ENCODE data around the gene DHRS2. TPM values are rescaled to one million over a fixed set of nuclear protein-coding genes. Genes with fewer than 3 reads are reported as not detected.

Gene DHRS2
- total and polyA plus RNA-seq, 2 of the 13 experiments (the other 11 are each of a cell fraction or from before 2014, with no cell fraction given), result 1,621 to 3,021 TPM

DNA sequence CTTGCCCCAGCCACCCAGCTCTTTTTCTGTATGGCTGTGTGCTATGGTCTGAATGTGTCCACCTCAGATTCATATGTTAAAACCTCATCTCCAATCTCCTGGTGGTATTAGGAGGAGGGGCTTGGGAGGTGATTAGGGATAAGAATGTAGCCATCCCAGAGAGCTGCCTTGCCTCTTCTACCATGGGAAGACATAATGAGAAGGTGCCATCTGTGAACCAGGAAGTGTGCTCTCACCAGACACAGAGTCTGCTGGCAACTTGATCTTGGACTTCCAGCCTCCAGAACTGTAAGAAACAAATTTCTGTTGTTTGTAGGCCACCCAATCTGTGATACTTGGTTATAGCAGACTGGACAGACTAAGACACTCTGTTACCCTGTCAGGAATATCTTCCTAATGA lies 34.7 kb upstream of the DHRS2 start (continued):
- TF ChIP-seq, protein P1, sequence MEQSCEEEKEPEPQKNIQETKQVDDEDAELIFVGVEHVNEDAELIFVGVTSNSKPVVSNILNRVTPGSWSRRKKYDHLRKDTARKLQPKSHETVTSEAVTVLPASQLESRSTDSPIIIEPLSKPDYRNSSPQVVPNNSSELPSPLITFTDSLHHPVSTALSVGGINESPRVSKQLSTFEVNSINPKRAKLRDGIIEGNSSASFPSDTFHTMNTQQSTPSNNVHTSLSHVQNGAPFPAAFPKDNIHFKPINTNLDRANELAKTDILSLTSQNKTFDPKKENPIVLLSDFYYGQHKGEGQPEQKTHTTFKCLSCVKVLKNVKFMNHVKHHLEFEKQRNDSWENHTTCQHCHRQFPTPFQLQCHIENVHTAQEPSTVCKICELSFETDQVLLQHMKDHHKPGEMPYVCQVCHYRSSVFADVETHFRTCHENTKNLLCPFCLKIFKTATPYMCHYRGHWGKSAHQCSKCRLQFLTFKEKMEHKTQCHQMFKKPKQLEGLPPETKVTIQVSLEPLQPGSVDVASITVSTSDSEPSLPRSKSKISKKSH (CRISPR knock-in tag; IDR thresholded peaks at IDR 0.05; ENCODE audit: borderline replicate concordance), result no peak
- TF ChIP-seq ZNF292 (CRISPR knock-in tag; IDR thresholded peaks at IDR 0.05; ENCODE audit: borderline replicate concordance, low read depth), result no peak
- TF ChIP-seq, protein P2, sequence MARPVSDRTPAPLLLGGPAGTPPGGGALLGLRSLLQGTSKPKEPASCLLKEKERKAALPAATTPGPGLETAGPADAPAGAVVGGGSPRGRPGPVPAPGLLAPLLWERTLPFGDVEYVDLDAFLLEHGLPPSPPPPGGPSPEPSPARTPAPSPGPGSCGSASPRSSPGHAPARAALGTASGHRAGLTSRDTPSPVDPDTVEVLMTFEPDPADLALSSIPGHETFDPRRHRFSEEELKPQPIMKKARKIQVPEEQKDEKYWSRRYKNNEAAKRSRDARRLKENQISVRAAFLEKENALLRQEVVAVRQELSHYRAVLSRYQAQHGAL (CRISPR knock-in tag; IDR thresholded peaks at IDR 0.05; ENCODE audit: not compliant biosample characterization), result no peak
- no peak for TF ChIP-seq DNMT1 (CRISPR knock-in tag; IDR thresholded peaks at IDR 0.05)
- peak; percentile 41; the same call in 1 of the 2 replicates for TF ChIP-seq ZNF878 (CRISPR knock-in tag; IDR thresholded peaks at IDR 0.05)
- no peak for TF ChIP-seq NFE2L1 (CRISPR knock-in tag; IDR thresholded peaks at IDR 0.05; ENCODE audit: borderline replicate concordance)
- 0 out of 2 replicates have a peak, but pooled peaks have one; percentile 3 for TF ChIP-seq ZMAT3 (CRISPR knock-in tag; conservative IDR thresholded peaks at IDR 0.05)
- no peak for TF ChIP-seq ZFY (CRISPR knock-in tag; IDR thresholded peaks at IDR 0.05)
- TF ChIP-seq, protein P3, sequence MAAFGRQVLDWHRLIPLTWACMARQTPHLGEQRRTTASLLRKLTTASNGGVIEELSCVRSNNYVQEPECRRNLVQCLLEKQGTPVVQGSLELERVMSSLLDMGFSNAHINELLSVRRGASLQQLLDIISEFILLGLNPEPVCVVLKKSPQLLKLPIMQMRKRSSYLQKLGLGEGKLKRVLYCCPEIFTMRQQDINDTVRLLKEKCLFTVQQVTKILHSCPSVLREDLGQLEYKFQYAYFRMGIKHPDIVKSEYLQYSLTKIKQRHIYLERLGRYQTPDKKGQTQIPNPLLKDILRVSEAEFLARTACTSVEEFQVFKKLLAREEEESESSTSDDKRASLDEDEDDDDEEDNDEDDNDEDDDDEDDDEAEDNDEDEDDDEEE (CRISPR knock-in tag; IDR thresholded peaks at IDR 0.05), result peak; percentile 50; the same call in 1 of the 2 replicates
- TF ChIP-seq, protein P4, sequence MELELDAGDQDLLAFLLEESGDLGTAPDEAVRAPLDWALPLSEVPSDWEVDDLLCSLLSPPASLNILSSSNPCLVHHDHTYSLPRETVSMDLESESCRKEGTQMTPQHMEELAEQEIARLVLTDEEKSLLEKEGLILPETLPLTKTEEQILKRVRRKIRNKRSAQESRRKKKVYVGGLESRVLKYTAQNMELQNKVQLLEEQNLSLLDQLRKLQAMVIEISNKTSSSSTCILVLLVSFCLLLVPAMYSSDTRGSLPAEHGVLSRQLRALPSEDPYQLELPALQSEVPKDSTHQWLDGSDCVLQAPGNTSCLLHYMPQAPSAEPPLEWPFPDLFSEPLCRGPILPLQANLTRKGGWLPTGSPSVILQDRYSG (CRISPR knock-in tag; IDR thresholded peaks at IDR 0.05), result no peak
- TF ChIP-seq POLR2A (IDR thresholded peaks at IDR 0.05; ENCODE audit: insufficient read depth in 1 of 2, low read depth in 2 of 2, low read length in 2 of 2), result no peak
- no peak for TF ChIP-seq GABPA (IDR thresholded peaks at IDR 0.05; ENCODE audit: low read depth, low read length)
- TF ChIP-seq GABPA (CRISPR knock-in tag; IDR thresholded peaks at IDR 0.05; ENCODE audit: low read depth), result no peak
- no peak for TF ChIP-seq U2AF1 (optimal IDR thresholded peaks at IDR 0.05; ENCODE audit: low read depth, low read length)
- 0 out of 2 replicates have a peak, but pooled peaks have one; percentile 71 for TF ChIP-seq ZNF30 (CRISPR knock-in tag; IDR thresholded peaks at IDR 0.05)
- TF ChIP-seq ZBTB20 (CRISPR knock-in tag; IDR thresholded peaks at IDR 0.05; ENCODE audit: borderline replicate concordance, low read depth), result peak; percentile 63; the same call in 1 of the 2 replicates
- no peak for TF ChIP-seq MAZ (IDR thresholded peaks at IDR 0.05; ENCODE audit: borderline replicate concordance, low read depth, low read length)
- no peak for TF ChIP-seq MAZ (CRISPR knock-in tag; IDR thresholded peaks at IDR 0.05; ENCODE audit: low read depth)
- no peak for TF ChIP-seq ELF3 (CRISPR knock-in tag; IDR thresholded peaks at IDR 0.05)
- no peak for TF ChIP-seq ZNF124 (CRISPR knock-in tag; IDR thresholded peaks at IDR 0.05)
- TF ChIP-seq, protein P5, sequence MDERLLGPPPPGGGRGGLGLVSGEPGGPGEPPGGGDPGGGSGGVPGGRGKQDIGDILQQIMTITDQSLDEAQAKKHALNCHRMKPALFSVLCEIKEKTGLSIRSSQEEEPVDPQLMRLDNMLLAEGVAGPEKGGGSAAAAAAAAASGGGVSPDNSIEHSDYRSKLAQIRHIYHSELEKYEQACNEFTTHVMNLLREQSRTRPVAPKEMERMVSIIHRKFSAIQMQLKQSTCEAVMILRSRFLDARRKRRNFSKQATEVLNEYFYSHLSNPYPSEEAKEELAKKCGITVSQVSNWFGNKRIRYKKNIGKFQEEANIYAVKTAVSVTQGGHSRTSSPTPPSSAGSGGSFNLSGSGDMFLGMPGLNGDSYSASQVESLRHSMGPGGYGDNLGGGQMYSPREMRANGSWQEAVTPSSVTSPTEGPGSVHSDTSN (CRISPR knock-in tag; IDR thresholded peaks at IDR 0.05), result no peak
- TF ChIP-seq TAF1 (CRISPR knock-in tag; IDR thresholded peaks at IDR 0.05), result no peak
- 0 out of 2 replicates have a peak, but pooled peaks have one; percentile 6 for TF ChIP-seq PHF21A (CRISPR knock-in tag; IDR thresholded peaks at IDR 0.05)
- no peak for TF ChIP-seq XRCC5 (optimal IDR thresholded peaks at IDR 0.05; ENCODE audit: low read length)
- peak; percentile 33; the same call in 1 of the 2 replicates for TF ChIP-seq ELF1 (CRISPR knock-in tag; IDR thresholded peaks at IDR 0.05)
- TF ChIP-seq MED8 (CRISPR knock-in tag; IDR thresholded peaks at IDR 0.05; ENCODE audit: insufficient replicate concordance), result no peak

Data from HepG2 (cell line).